ENCODE data around the gene TRIM63. TPM values are rescaled to one million over a fixed set of nuclear protein-coding genes. Genes with fewer than 3 reads are reported as not detected.

The TRIM63 gene
- polyA plus RNA-seq, 1 donor = 47.4 TPM

DNA sequence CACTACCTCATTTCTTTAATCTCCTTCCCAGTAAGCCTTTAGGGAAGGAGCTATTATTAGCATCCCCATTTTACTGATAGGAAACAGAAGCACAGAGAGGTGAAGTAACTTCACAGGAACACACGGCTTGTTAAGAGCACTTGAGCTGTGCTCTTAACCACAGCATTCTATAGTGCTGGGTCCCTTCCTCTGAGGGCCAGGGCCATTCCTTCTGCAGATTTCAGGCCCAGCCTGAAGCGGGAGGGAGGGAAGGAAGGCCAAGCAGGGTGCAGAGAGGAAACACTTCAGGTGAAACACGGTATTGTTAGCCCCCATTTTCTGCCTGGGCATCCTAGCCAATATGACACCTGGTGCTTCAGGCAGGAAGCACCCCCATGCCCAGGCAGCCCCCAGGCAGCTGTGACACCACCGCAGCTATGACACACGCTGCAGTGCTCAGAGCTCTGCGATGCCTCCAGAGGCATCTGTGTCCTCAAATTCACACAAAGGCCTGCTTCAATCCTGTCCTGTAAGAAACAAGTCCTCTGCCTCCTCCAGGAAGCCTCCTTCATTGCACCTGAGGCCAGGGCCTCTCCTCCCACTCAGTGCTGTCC lies 50.4 kb downstream of the TRIM63 start:
- no peak for DNase-seq (ENCODE audit: low read depth)

DNA sequence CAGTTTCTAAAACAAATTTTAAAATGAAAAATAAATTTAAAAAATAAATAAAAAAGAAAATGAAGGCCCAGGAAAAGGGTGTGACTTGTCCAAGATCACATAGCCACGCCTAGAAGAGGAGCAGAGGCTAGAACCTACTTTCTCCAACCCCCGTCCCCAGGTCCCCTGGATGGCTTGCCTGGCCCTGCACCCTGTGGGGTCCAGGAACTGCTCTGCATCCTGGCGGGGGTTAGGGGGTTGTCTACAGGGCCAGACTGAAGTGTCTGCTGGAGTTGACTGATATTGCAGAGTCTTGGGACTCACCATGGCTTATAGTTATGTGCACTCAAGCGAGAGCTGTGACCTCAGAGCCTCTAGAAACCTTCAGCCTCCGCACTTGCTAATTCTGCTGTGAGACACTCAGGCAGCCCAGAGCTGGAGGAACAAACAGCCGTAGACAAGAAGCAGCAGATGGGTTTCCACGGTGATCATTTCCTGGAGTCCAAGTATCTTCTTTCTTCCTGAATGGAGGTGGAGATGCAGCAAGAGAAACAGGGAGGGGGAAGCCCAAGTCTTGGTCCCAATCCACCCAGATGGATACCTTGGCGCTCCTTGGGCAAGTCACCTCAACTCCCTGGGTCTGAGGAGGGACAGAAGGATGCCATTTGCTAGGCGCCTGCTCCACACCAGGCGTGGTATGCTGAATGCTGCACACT lies 51.0 kb downstream of the TRIM63 start:
- no peak for DNase-seq (ENCODE audit: low read depth)

DNA sequence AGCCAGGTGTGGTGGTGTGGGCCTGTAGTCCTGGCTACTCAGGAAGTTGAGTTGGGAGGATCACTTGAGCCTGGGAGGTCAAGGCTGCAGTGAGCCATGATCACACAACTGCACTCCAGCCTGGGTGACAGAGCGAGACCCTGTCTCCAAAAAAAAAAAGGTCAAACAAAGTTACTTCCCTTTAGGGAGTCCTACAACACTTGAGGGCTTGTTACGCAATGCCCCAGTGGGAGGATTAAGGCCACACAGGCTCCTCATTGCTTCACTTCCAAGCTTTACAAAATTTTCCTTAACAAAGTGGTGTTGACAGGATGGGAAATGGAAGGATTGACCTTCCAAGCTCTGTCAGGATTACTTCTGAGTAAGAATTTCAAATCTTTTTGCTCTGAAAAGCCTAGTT lies 52.1 kb downstream of the TRIM63 start:
- no peak for DNase-seq (ENCODE audit: low read depth)

DNA sequence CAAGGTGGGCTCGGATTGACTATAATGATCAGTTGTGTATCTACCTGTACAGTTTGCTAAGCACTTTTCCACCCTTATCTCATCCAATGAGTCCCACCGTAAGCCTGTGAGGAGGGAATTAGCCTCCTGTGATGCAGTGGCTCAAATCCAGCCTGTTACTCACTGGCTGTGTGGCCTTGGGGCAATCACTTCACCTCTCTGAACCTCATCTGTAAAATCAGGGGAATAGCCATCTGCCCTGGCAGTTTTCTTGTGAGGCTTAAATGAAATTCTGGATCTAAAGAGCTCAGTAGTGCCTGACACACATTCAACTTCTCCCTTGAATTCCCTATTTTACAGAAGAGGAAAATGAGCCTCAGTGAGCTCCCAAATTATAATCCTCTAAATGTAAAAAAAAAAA lies 53.3 kb downstream of the TRIM63 start:
- no peak for DNase-seq (ENCODE audit: low read depth)

DNA sequence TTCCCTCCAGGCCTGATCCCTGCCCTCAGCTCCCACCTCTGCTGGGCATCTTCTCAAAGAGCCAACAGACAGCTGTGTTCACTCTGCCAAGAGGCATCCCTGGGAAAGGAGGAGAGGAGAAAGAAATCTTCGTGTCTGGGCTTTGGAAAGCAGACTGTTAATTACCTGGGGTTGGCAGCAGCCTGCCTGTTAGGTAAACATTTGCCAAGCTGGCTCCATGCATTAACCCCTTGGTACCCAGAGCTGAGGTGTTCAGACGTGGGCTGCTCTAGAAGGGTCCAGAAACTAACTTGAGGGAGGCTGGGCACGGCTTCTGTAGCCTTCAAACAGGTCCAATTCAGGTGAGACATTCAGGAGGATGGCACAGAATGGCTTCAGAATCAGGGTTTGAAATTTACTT lies 54.6 kb downstream of the TRIM63 start:
- no peak for DNase-seq (ENCODE audit: low read depth)

DNA sequence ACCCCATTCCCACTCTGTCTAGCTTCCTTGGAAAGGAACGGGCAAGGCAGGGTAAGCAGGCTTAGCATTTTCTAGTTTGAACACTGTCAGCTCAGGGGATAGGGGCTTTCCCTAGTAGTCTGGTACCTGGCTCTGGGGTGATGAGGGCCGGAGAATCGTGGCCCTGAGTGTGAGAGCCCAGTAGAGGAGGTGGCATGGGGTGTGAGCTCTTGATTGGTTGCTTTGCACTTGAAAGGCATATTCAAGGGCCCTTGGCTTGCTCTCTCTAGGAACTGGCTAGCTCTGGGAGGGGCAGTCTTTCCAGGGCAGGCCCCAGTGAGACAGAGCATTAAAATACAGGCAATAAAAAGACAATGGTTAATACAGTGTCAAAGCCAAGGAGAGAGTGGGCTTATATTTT lies 56.6 kb downstream of the TRIM63 start:
- no peak for DNase-seq (ENCODE audit: low read depth)

DNA sequence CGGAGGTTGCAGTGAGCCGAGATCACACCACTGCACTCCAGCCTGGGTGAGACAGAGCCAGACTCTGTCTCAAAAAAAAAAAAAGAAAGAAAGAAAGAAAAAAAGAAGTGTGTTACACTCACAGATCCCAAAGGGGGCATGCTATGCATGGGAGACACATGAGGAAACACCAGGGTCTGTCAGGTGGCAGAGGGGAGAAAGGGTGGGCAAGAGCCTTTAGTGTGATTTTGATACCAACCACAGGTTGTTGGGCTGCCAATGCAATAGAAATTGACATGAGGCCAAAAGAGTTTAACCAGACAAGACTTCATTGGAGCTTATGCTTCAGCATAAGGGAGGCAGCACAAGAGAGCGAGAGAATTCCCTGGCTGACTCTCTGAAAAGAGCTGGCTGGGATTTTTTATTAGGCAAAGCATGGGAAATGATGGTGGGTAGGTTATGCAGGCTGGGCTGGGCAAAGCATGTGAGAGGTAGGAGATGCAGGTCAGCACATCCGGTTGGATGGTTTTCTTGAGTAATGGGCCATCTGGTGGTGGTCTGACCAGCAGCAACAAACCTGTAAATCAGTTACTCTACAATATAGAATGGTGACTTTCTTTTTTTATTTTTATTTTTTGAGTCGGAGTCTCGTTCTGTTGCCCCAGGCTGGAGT lies 57.5 kb downstream of the TRIM63 start:
- DNase-seq (ENCODE audit: low read depth) = no peak

DNA sequence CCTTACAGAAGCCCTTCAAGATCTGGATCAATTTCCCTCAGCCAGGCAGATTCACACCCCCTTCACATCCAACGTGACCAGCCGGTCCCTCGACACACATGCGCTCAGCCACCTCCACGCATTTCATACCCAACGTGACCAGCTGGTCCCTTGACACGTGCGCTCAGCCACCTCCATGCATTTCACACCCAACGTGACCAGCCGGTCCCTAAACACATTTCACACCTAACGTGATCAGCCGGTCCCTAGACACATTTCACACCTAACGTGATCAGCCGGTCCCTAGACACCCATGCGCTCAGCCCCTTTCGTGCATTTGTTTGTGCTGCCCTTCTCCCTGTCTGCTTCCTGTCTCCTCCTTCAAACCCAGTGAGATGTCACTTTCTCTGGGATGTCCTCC lies 60.7 kb downstream of the TRIM63 start:
- no peak for DNase-seq (ENCODE audit: low read depth)

DNA sequence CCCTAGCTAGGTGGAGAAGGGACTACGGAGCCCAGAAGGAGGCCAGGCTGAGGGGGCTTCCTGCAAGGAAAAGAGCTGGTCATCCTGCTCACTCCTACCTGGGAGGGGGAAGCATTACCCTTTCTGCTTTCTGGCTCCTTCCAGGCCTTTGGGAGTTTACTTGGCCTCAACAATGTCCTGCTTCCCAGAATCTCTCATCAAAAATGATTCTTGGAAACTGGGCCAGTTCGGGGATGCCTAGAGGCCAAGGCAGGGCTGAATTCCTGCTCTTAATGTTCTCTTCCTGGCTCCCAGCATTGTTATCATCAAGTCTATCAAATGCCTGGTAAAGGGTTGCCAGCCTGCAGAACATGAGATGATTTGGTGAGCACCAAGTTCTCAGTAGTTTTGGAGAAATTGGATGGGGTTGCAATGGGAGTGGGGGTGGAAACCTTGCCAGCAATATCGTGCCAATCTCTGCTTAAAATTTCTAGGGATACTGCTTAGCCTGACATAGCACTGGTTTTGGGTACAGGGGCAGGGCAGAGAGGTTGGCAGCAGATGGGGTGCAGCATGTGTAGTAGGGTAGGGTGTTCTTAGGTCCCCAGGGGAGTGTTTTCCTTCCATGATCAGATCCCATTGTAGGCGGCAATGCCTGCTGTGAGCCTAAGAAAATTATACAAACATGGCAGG lies 61.9 kb downstream of the TRIM63 start:
- DNase-seq (ENCODE audit: low read depth) = no peak

DNA sequence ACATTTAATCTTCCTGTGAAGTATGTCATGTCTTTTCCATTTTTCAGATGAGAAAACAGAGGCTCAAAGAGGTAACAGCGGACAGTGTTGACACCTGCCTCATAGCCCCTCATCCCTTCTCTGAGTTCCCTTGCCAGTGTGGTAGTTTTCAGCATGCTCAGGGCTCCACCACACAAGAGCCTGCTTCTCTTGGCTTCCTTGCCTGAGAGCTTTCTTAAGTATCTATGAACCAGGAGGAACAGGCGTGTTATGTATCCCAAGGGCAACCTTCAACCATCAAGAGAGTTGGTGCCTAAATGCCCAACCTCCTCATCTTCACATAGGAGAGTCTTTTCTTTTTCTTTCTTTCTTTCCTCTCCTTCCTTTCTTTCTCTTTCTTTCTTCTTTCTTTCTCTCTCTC lies 63.7 kb downstream of the TRIM63 start:
- DNase-seq (ENCODE audit: low read depth) = no peak

DNA sequence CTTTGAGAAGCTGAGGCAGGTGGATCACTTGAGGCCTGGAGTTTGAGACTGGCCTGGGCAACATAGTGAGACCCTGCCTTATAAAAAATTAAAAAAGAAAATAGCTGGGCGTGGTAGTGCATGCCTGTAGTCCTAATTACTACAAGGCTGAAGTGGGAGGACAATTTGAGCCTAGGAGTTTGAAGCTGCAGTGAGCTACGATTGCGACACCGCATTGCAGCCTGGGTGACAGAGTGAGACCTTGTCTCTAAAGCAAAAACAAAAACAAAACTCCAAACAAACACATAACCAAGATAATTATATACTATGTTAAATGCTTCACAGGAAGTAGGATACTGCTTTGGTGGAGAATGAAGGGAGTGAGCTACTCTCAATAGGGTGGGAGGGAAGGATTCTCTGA lies 64.2 kb downstream of the TRIM63 start:
- DNase-seq (ENCODE audit: low read depth) = no peak

Other genes with a start within 250 kb of the TRIM63 start
- 69.7 TPM for gene MTFR1L, start 247.7 kb downstream of the TRIM63 start, polyA plus RNA-seq (ENCODE audit: insufficient read length)
- 0.71 TPM for gene AUNIP, start 208.2 kb downstream of the TRIM63 start, polyA plus RNA-seq (ENCODE audit: insufficient read length)
- 7.2 TPM for gene PAQR7, start 191.9 kb downstream of the TRIM63 start, polyA plus RNA-seq (ENCODE audit: insufficient read length)
- gene STMN1, start 161.2 kb downstream of the TRIM63 start, polyA plus RNA-seq (ENCODE audit: insufficient read length) = 436 TPM
- gene PAFAH2, start 69.6 kb downstream of the TRIM63 start, polyA plus RNA-seq (ENCODE audit: insufficient read length) = 84.2 TPM
- gene EXTL1, start 45.9 kb downstream of the TRIM63 start, polyA plus RNA-seq (ENCODE audit: insufficient read length) = 4.8 TPM
- 1.00 TPM for gene SLC30A2, start 21.5 kb downstream of the TRIM63 start, polyA plus RNA-seq (ENCODE audit: insufficient read length)
- 6.0 TPM for gene PDIK1L, start 44.2 kb upstream of the TRIM63 start, polyA plus RNA-seq (ENCODE audit: insufficient read length)
- gene FAM110D, start 91.4 kb upstream of the TRIM63 start, polyA plus RNA-seq (ENCODE audit: insufficient read length) = 0.76 TPM
- not detected for gene C1orf232, start 101.3 kb upstream of the TRIM63 start, polyA plus RNA-seq (ENCODE audit: insufficient read length)
- gene ZNF593, start 102.3 kb upstream of the TRIM63 start, polyA plus RNA-seq (ENCODE audit: insufficient read length) = 21.5 TPM
- gene ZNF593OS, start 104.2 kb upstream of the TRIM63 start, polyA plus RNA-seq (ENCODE audit: insufficient read length) = 1.5 TPM
- 4.2 TPM for gene CNKSR1, start 109.9 kb upstream of the TRIM63 start, polyA plus RNA-seq (ENCODE audit: insufficient read length)
- gene CATSPER4, start 123.0 kb upstream of the TRIM63 start, polyA plus RNA-seq (ENCODE audit: insufficient read length) = not detected
- 23.6 TPM for gene CEP85, start 166.6 kb upstream of the TRIM63 start, polyA plus RNA-seq (ENCODE audit: insufficient read length)
- 44.5 TPM for gene SH3BGRL3, start 212.5 kb upstream of the TRIM63 start, polyA plus RNA-seq (ENCODE audit: insufficient read length)
- 8.2 TPM for gene UBXN11, start 239.0 kb upstream of the TRIM63 start, polyA plus RNA-seq (ENCODE audit: insufficient read length)